SIG-M5 (cell line): ENCODE results near the gene COMMD2.

Experiments
- DNase-seq: peaks from one replicate; lab custom pipeline; 2025; lab: John Stamatoyannopoulos, UW

Gene COMMD2

DNA sequence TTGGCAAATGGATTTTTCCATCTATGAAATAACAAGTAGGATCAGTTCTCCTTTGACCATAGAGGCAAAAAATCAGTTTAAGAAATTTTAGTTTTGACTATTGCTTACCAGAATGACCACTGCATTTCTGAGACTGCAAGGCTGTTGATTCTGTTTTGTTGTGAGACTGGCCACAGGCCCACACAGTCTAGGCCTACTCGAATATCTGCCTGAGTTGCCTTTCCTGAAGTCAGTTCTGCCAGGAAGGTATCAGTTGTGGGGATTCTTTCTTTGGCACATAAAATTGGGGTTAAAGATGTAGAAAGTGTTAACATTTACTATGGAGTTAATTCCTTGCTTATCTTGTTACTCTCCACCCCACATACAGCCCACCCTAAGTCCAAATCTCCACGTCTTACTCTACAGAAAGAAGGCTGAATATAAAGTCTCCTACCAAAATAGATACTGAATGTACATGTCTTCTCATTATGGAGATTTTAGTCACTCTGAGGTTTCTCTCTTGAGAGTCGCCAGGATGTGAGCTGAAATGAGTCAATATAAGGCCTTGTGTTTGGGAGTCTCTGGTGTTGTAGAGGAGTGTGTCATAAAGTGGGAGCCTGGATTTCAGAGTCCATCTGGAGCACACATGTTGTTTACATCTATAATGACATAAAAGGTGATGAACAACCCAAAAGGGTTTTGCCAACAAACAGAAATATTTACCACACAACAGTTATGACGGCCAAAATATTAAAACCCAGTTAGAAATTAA lies 49.4 kb downstream of the COMMD2 start:
- no peak for DNase-seq

- no peak for DNase-seq
Measured at GRCh38 chr3:149701977-149702350, 50.3 kb downstream of the COMMD2 start.

DNA sequence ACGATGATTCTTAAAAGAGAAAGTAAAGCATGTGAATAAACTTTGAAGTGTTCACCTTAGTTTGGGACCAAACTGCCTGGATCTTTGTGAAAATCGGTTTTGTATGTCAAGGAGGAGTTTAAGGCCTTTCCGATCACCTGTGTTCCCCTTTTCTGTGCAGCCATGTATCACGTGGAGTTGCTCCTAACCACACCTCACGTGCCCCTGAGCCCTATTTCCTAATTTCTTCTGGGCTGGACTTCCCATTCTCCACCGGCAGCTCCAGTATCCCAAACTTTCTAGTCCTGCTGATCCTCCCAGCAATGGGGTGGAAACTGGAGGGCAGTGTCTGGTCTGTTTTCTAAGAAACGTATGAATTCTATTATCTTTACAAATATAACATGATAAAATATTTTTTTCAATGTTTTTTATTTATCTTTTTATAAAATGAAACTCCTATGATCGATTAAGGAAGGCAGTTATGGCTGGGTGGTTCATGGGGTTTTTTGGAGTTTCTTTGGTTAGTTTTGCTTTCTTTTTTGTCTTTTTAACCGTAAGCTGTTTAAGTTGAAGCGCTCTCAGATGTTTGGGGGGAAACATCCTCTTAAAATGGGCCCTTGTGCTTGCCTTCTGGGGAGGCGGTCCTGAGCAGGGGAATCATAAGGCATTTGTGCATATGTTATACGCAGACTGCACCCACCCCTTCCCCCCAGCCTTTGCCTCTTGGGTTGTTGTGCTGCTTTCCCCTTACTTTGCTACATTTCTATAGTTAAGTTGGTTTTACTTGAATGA lies 50.9 kb downstream of the COMMD2 start:
- DNase-seq, result no peak
